Measurements from ENCODE around the gene CAPRIN1. TPM values are rescaled to one million over a fixed set of nuclear protein-coding genes. Genes with fewer than 3 reads are reported as not detected.

The CAPRIN1 gene
- total and polyA plus RNA-seq, 2 donors (not counting 3 experiments of a cell fraction or from before 2014, with no cell fraction given) = 138 to 279 TPM

DNA sequence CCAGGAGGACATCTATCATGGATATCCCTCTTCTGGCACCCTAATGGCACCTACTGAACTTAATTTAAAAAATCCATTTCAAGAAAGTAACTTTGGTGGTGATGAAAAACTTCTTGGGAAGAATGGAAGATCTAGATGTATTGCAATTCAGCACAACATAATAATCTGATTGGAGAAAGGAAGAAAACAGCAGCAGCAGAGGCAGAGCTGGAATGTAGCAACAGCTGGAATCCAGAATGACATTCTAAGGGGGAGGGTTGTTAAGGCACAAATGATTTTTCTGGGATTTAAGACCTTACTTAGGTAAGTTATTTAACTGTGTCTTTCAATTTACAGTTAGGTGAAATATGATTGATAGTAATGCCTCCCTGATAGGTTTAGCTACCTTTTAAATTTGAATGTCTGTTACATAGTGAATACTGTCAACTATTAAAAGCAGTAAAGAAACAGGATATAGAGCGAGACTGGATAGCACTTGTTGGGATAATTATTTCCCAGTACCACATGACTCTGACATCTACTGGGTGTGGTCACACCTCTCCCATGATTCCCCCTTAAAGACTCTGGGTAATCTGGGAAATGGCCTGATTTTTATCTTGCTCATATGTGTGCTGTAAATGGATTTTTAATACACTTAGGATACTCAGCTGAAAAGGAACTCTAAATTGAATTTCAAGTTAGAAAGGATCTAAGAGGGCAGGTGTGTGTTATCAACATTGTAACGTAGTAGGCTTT is 11.7 kb downstream of the CAPRIN1 start:
- Histone ChIP-seq H4K20me1 (replicated peaks; ENCODE audit: control insufficient read depth, extremely low read depth, insufficient read depth, low read length) (peaks cover 19% of the 10 kb centered on the region), H3K9ac (replicated peaks; ENCODE audit: extremely low read depth, insufficient read depth, low read length) (no peak overlapping the region), H3K9me3 (replicated peaks; ENCODE audit: control insufficient read depth, insufficient read depth, low read length) (no peaks in the 10 kb centered on the region), H3K36me3 (ENCODE audit: control insufficient read depth in 2 of 2, extremely low read depth in 1 of 2, insufficient read depth in 2 of 2, low read length in 2 of 2) (peaks cover 3 to 6% of the 10 kb centered on the region in 2 experiments), H3K4me1 (ENCODE audit: control insufficient read depth, extremely low read depth, insufficient read depth, low read length) (peaks cover 33% of the 10 kb centered on the region), H3K27ac (ENCODE audit: insufficient read depth, low read depth, low read length) (no peak overlapping the region), H3K4me2 (ENCODE audit: insufficient read depth, low read length) (no peak overlapping the region), H3K79me2 (ENCODE audit: control insufficient read depth, insufficient read depth, low read length) (peaks cover 98% of the 10 kb centered on the region), H3K4me3 (replicated peaks in 1 of 3; ENCODE audit: insufficient read depth in 1 of 3, low read depth in 1 of 3, low read length in 3 of 3) (no peak overlapping the region), H3K9me1 (replicated peaks; ENCODE audit: control insufficient read depth, extremely low read depth, insufficient read depth, low read length) (peaks cover 3% of the 10 kb centered on the region), H3K27me3 (ENCODE audit: control insufficient read depth in 2 of 2, insufficient read depth in 2 of 2, low read length in 2 of 2) (no peaks in the 10 kb centered on the region), H2AFZ (ENCODE audit: low read depth, low read length) (no peak overlapping the region)
- TF ChIP-seq, protein P1, sequence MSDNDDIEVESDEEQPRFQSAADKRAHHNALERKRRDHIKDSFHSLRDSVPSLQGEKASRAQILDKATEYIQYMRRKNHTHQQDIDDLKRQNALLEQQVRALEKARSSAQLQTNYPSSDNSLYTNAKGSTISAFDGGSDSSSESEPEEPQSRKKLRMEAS (IDR thresholded peaks at IDR 0.05; ENCODE audit: insufficient read depth, insufficient read length) = no peak
- TF ChIP-seq JUN (IDR thresholded peaks at IDR 0.05; ENCODE audit: borderline replicate concordance, insufficient read depth, insufficient read length, low read depth) (no peak), GATA2 (IDR thresholded peaks at IDR 0.05; ENCODE audit: insufficient read depth, insufficient read length, low read depth, low read length) (no peak), FOS (IDR thresholded peaks at IDR 0.05; ENCODE audit: borderline replicate concordance, insufficient read depth, low read length) (no peak), EZH2 (IDR thresholded peaks at IDR 0.05; ENCODE audit: borderline replicate concordance, low read depth, low read length, severe bottlenecking) (no peak), MYC (IDR thresholded peaks at IDR 0.05; ENCODE audit: low read depth, low read length) (no peak), POLR2AphosphoS5 (IDR thresholded peaks at IDR 0.05; ENCODE audit: insufficient read depth, low read depth, low read length) (no peak), POLR2A (IDR thresholded peaks at IDR 0.05; ENCODE audit: low read depth, low read length) (no peak)
- TF ChIP-seq, protein P2, sequence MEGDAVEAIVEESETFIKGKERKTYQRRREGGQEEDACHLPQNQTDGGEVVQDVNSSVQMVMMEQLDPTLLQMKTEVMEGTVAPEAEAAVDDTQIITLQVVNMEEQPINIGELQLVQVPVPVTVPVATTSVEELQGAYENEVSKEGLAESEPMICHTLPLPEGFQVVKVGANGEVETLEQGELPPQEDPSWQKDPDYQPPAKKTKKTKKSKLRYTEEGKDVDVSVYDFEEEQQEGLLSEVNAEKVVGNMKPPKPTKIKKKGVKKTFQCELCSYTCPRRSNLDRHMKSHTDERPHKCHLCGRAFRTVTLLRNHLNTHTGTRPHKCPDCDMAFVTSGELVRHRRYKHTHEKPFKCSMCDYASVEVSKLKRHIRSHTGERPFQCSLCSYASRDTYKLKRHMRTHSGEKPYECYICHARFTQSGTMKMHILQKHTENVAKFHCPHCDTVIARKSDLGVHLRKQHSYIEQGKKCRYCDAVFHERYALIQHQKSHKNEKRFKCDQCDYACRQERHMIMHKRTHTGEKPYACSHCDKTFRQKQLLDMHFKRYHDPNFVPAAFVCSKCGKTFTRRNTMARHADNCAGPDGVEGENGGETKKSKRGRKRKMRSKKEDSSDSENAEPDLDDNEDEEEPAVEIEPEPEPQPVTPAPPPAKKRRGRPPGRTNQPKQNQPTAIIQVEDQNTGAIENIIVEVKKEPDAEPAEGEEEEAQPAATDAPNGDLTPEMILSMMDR (IDR thresholded peaks at IDR 0.05; ENCODE audit: extremely low read depth in 1 of 2, insufficient read depth in 1 of 2, low read depth in 1 of 2, low read length in 2 of 2) = no peak
- BruUV-seq (replicated peaks) = no TSS peak
- CTCF ChIA-PET = interaction anchor here (1.1 to 2.9 kb wide), 4 partner anchors 10 to 75 kb away, joined by 3 to 15 read pairs (median 4); no protein-coding TSS in a partner anchor
- intact Hi-C loops (cut with micrococcal nuclease) (no loop called here), dilution Hi-C loops (cut with MboI; ENCODE audit: extremely low pct_ligation_motif_present, low sequenced_read_pairs) (no loop called here)
- POLR2A ChIA-PET = interaction anchor here (1.2 kb wide), 1 partner anchor 11 kb away, joined by 3 read pairs; no protein-coding TSS in a partner anchor
- FAIRE-seq = no peak
- no peak for DNase-seq (ENCODE audit: low read depth, low spot score)
